SH-SY5Y (cell line): ENCODE results near the gene CD44.

Experiments used
- GATA2 ChIP-seq: IDR thresholded peaks from 2 replicates; pipeline ENCODE4 v1.6.1; 2011; ENCODE audit warnings: mild to moderate bottlenecking, low read depth, low read length
- GATA3 ChIP-seq: IDR thresholded peaks from 2 replicates; pipeline ENCODE4 v1.6.1; 2011; ENCODE audit warnings: low read depth, mild to moderate bottlenecking, low read length, moderate library complexity

DNA sequence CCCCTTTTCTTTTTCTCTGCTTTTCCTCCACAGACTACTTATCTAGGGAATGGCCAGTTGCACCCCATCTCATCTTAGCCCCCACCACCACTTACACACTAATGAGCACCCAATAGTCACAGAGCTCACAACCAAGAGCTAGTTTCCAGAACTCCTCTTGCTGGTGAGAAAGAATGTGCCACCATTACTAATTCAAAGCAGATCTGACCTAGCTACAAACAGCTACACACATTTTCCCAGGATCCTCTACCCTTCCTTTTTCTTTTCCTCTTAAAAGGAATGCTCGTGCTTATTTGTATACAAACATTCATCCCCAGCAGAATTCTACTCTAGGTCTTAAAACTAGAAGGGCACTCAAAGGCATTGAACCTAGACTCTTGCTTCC is 136.8 kb downstream of the CD44 start:
- TF ChIP-seq GATA3: no peak
- TF ChIP-seq GATA2: no peak
